Measurements from ENCODE around the gene BTBD10.

BTBD10 gene

GRCh38 chr11:13364388-13364787, 98.6 kb downstream of the BTBD10 start:
- no peak overlapping the region for H3K4me3 ChIP-seq (ENCODE audit: low read depth in 1 of 5, low read length in 5 of 5)
- peaks cover 0 to 3% (median 0%) of the 10 kb centered on the region in 5 donors for H3K4me1 ChIP-seq (ENCODE audit: control insufficient read depth in 5 of 5, insufficient read depth in 5 of 5, low read length in 5 of 5)
- H3K9ac ChIP-seq (ENCODE audit: low read length in 5 of 5) = no peak overlapping the region
- H3K36me3 ChIP-seq (ENCODE audit: control insufficient read depth in 5 of 5, insufficient read depth in 5 of 5, low read length in 5 of 5) = peaks cover 53 to 93% (median 87%) of the 10 kb centered on the region in 5 donors
- H3K27ac ChIP-seq (ENCODE audit: low read depth, low read length) = no peak overlapping the region
- no peaks in the 10 kb centered on the region for H3K27me3 ChIP-seq (ENCODE audit: control insufficient read depth in 5 of 5, insufficient read depth in 4 of 5, low read length in 5 of 5)
- no peaks in the 10 kb centered on the region for H3K9me3 ChIP-seq (ENCODE audit: control insufficient read depth in 5 of 5, low read length in 5 of 5)

GRCh38 chr11:13362596-13363109, 100.4 kb downstream of the BTBD10 start:
- no peaks in the 10 kb centered on the region for H3K27me3 ChIP-seq (ENCODE audit: control insufficient read depth in 5 of 5, insufficient read depth in 4 of 5, low read length in 5 of 5)

DNA sequence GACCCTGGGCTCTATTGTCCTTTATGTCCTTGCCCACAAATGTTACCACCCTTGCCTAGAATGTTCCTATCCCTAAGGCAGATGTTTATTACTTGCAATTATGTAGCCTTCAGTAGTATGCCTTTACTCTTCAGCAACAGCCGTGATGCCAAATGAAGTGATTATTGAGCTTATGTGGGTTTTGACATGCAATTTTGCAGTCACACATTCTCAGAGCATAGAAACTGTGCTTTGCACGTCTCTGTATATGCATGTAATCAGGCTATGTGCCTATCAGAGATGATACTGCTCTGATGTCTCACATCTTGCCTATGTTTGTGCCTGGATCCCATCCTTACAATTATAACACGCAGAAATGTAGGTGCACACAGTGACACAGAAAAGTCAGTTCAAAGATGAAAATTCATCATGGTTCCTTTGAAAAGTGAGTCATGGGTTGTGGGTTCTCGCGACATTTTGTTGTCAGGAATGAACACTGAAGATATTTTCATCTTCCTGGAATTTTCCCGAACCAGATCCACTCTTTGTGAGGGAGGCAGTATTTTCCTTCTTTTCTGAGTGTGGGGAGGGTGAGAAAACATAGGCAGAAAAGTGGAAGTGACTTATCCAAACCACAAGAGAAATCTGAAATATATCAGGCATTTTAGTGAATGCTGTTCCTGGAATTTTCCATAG, 104.3 kb downstream of the BTBD10 start:
- Histone ChIP-seq H3K9me3 (ENCODE audit: control insufficient read depth in 5 of 5, low read length in 5 of 5) (no peaks in the 10 kb centered on the region), H3K27ac (ENCODE audit: low read depth, low read length) (no peak overlapping the region), H3K27me3 (ENCODE audit: control insufficient read depth in 5 of 5, insufficient read depth in 4 of 5, low read length in 5 of 5) (no peaks in the 10 kb centered on the region), H3K36me3 (ENCODE audit: control insufficient read depth in 5 of 5, insufficient read depth in 5 of 5, low read length in 5 of 5) (peaks cover 50 to 87% (median 80%) of the 10 kb centered on the region in 5 donors), H3K4me1 (ENCODE audit: control insufficient read depth in 5 of 5, insufficient read depth in 5 of 5, low read length in 5 of 5) (peaks cover 0 to 3% (median 0%) of the 10 kb centered on the region in 5 donors), H3K9ac (ENCODE audit: low read length in 5 of 5) (no peak overlapping the region), H3K4me3 (ENCODE audit: low read depth in 1 of 5, low read length in 5 of 5) (no peak overlapping the region)

More at GRCh38 chr11:13362596-13363109, 100.4 kb downstream of the BTBD10 start:
- Histone ChIP-seq H3K4me3 (ENCODE audit: low read depth in 1 of 5, low read length in 5 of 5) (no peak overlapping the region), H3K36me3 (ENCODE audit: control insufficient read depth in 5 of 5, insufficient read depth in 5 of 5, low read length in 5 of 5) (peaks cover 63 to 92% (median 84%) of the 10 kb centered on the region in 5 donors), H3K9me3 (ENCODE audit: control insufficient read depth in 5 of 5, low read length in 5 of 5) (no peaks in the 10 kb centered on the region), H3K27ac (ENCODE audit: low read depth, low read length) (no peak overlapping the region), H3K9ac (ENCODE audit: low read length in 5 of 5) (no peak overlapping the region), H3K4me1 (ENCODE audit: control insufficient read depth in 5 of 5, insufficient read depth in 5 of 5, low read length in 5 of 5) (peaks cover 0 to 3% (median 0%) of the 10 kb centered on the region in 5 donors)

DNA sequence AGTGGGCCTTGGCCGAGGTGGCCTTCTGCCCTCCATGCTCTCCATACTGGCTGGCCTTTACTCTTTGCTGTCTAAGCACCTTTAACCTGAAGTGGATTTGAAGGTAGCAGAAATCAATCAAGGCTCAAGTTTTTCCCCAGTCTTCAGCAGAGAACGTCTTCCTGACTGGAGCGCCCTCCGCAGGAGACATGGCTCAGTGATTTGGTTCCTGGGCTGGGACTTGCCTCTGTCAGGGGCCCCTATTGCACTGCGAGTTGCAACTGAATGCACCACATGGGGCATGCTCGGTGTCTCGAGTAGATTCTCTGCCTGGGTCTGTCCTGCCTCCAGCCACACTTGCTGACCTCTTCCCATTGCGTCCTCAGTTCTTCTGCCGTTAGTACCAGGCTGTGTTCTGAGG, 105.8 kb downstream of the BTBD10 start:
- Histone ChIP-seq H3K4me3 (ENCODE audit: low read depth in 1 of 5, low read length in 5 of 5) (no peak overlapping the region), H3K27ac (ENCODE audit: low read depth, low read length) (no peak overlapping the region), H3K36me3 (ENCODE audit: control insufficient read depth in 5 of 5, insufficient read depth in 5 of 5, low read length in 5 of 5) (peaks cover 48 to 85% (median 74%) of the 10 kb centered on the region in 5 donors), H3K9me3 (ENCODE audit: control insufficient read depth in 5 of 5, low read length in 5 of 5) (no peaks in the 10 kb centered on the region), H3K27me3 (ENCODE audit: control insufficient read depth in 5 of 5, insufficient read depth in 4 of 5, low read length in 5 of 5) (no peaks in the 10 kb centered on the region), H3K9ac (ENCODE audit: low read length in 5 of 5) (no peak overlapping the region), H3K4me1 (ENCODE audit: control insufficient read depth in 5 of 5, insufficient read depth in 5 of 5, low read length in 5 of 5) (peaks cover 0 to 3% (median 0%) of the 10 kb centered on the region in 5 donors)

- Histone ChIP-seq H3K9ac (ENCODE audit: low read length in 5 of 5) (no peak overlapping the region), H3K9me3 (ENCODE audit: control insufficient read depth in 5 of 5, low read length in 5 of 5) (no peaks in the 10 kb centered on the region), H3K4me3 (ENCODE audit: low read depth in 1 of 5, low read length in 5 of 5) (no peak overlapping the region), H3K27me3 (ENCODE audit: control insufficient read depth in 5 of 5, insufficient read depth in 4 of 5, low read length in 5 of 5) (no peaks in the 10 kb centered on the region), H3K36me3 (ENCODE audit: control insufficient read depth in 5 of 5, insufficient read depth in 5 of 5, low read length in 5 of 5) (peaks cover 35 to 73% (median 63%) of the 10 kb centered on the region in 5 donors), H3K4me1 (ENCODE audit: control insufficient read depth in 5 of 5, insufficient read depth in 5 of 5, low read length in 5 of 5) (peaks cover 0 to 3% (median 0%) of the 10 kb centered on the region in 5 donors), H3K27ac (ENCODE audit: low read depth, low read length) (no peak overlapping the region)
These were observed 107.8 kb downstream of the BTBD10 start for GRCh38 chr11:13355191-13355590.

DNA sequence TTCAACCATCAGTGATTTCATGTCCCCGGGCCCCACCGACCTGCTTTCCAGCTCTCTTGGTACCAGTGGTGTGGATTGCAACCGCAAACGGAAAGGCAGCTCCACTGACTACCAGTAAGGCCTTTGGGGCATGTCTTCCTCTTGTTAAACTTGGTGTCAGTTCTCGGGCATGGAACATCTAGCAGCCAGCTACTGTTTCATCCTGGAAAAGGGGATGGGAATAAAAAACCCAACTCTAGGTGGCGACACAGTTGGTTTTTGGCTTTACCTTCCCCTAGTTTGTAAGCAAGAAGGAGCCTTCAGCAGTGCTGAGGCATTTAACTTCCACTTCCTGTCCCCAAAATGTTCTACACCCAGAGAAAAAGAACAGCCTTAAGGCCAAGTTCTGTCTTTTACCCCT, 108.7 kb downstream of the BTBD10 start:
- Histone ChIP-seq H3K4me3 (ENCODE audit: low read depth in 1 of 5, low read length in 5 of 5) (no peak overlapping the region), H3K9me3 (ENCODE audit: control insufficient read depth in 5 of 5, low read length in 5 of 5) (no peaks in the 10 kb centered on the region), H3K9ac (ENCODE audit: low read length in 5 of 5) (no peak overlapping the region), H3K36me3 (ENCODE audit: control insufficient read depth in 5 of 5, insufficient read depth in 5 of 5, low read length in 5 of 5) (peaks cover 26 to 75% (median 58%) of the 10 kb centered on the region in 5 donors), H3K27me3 (ENCODE audit: control insufficient read depth in 5 of 5, insufficient read depth in 4 of 5, low read length in 5 of 5) (no peaks in the 10 kb centered on the region), H3K27ac (ENCODE audit: low read depth, low read length) (no peak overlapping the region), H3K4me1 (ENCODE audit: control insufficient read depth in 5 of 5, insufficient read depth in 5 of 5, low read length in 5 of 5) (peaks cover 0 to under 1% (median 0%) of the 10 kb centered on the region in 5 donors)

GRCh38 chr11:13352711-13353110, 110.3 kb downstream of the BTBD10 start:
- Histone ChIP-seq H3K9ac (ENCODE audit: low read length in 5 of 5) (no peak overlapping the region), H3K27ac (ENCODE audit: low read depth, low read length) (no peak overlapping the region), H3K9me3 (ENCODE audit: control insufficient read depth in 5 of 5, low read length in 5 of 5) (no peaks in the 10 kb centered on the region), H3K27me3 (ENCODE audit: control insufficient read depth in 5 of 5, insufficient read depth in 4 of 5, low read length in 5 of 5) (no peaks in the 10 kb centered on the region), H3K4me1 (ENCODE audit: control insufficient read depth in 5 of 5, insufficient read depth in 5 of 5, low read length in 5 of 5) (peaks cover 0 to 15% (median 5%) of the 10 kb centered on the region in 5 donors), H3K36me3 (ENCODE audit: control insufficient read depth in 5 of 5, insufficient read depth in 5 of 5, low read length in 5 of 5) (peaks cover 13 to 62% (median 45%) of the 10 kb centered on the region in 5 donors), H3K4me3 (ENCODE audit: low read depth in 1 of 5, low read length in 5 of 5) (no peak overlapping the region)

GRCh38 chr11:13349581-13349980, 113.4 kb downstream of the BTBD10 start:
- no peaks in the 10 kb centered on the region for H3K27me3 ChIP-seq (ENCODE audit: control insufficient read depth in 5 of 5, insufficient read depth in 4 of 5, low read length in 5 of 5)
- no peak overlapping the region for H3K4me3 ChIP-seq (ENCODE audit: low read depth in 1 of 5, low read length in 5 of 5)
- H3K9ac ChIP-seq (ENCODE audit: low read length in 5 of 5) = no peak overlapping the region
- H3K4me1 ChIP-seq (ENCODE audit: control insufficient read depth in 5 of 5, insufficient read depth in 5 of 5, low read length in 5 of 5) = peaks cover 0 to 16% (median 5%) of the 10 kb centered on the region in 5 donors
- no peaks in the 10 kb centered on the region for H3K9me3 ChIP-seq (ENCODE audit: control insufficient read depth in 5 of 5, low read length in 5 of 5)
- H3K36me3 ChIP-seq (ENCODE audit: control insufficient read depth in 5 of 5, insufficient read depth in 5 of 5, low read length in 5 of 5) = peaks cover 6 to 36% (median 20%) of the 10 kb centered on the region in 5 donors
- no peak overlapping the region for H3K27ac ChIP-seq (ENCODE audit: low read depth, low read length)

- no peak overlapping the region for H3K27ac ChIP-seq (ENCODE audit: low read depth, low read length)
These were observed 114.0 kb downstream of the BTBD10 start for GRCh38 chr11:13349046-13349445.

DNA sequence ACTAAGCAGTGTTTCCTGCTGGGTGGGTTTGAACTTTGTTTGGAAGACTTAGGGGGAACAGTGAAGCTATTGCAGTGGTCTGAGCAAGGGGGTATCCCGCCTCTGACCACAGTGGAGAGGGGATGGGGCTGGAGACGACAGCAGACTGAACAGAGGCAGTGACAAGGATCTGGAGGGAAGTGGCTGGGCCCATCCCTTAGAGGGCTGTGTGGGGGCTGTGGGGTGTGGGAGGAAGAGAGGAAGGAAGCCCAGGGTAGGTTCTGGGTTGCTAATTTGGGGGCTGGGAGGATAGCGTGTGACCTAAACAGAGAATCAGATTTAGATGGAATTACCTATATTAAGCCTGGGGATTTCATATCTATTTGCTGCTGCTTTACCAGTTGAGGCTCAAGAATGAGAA, 114.7 kb downstream of the BTBD10 start:
- Histone ChIP-seq H3K27ac (ENCODE audit: low read depth, low read length) (no peak overlapping the region), H3K4me1 (ENCODE audit: control insufficient read depth in 5 of 5, insufficient read depth in 5 of 5, low read length in 5 of 5) (peaks cover 0 to 19% (median 13%) of the 10 kb centered on the region in 5 donors), H3K27me3 (ENCODE audit: control insufficient read depth in 5 of 5, insufficient read depth in 4 of 5, low read length in 5 of 5) (no peaks in the 10 kb centered on the region), H3K4me3 (ENCODE audit: low read depth in 1 of 5, low read length in 5 of 5) (no peak overlapping the region), H3K9ac (ENCODE audit: low read length in 5 of 5) (peak overlapping the region in 1 of 5 donors; percentile 47), H3K36me3 (ENCODE audit: control insufficient read depth in 5 of 5, insufficient read depth in 5 of 5, low read length in 5 of 5) (peaks cover 3 to 33% (median 15%) of the 10 kb centered on the region in 5 donors), H3K9me3 (ENCODE audit: control insufficient read depth in 5 of 5, low read length in 5 of 5) (no peaks in the 10 kb centered on the region)

More at GRCh38 chr11:13349046-13349445, 114.0 kb downstream of the BTBD10 start:
- Histone ChIP-seq H3K4me1 (ENCODE audit: control insufficient read depth in 5 of 5, insufficient read depth in 5 of 5, low read length in 5 of 5) (peaks cover 0 to 16% (median 9%) of the 10 kb centered on the region in 5 donors), H3K9me3 (ENCODE audit: control insufficient read depth in 5 of 5, low read length in 5 of 5) (no peaks in the 10 kb centered on the region), H3K9ac (ENCODE audit: low read length in 5 of 5) (no peak overlapping the region), H3K36me3 (ENCODE audit: control insufficient read depth in 5 of 5, insufficient read depth in 5 of 5, low read length in 5 of 5) (peaks cover 3 to 32% (median 15%) of the 10 kb centered on the region in 5 donors), H3K27me3 (ENCODE audit: control insufficient read depth in 5 of 5, insufficient read depth in 4 of 5, low read length in 5 of 5) (no peaks in the 10 kb centered on the region), H3K4me3 (ENCODE audit: low read depth in 1 of 5, low read length in 5 of 5) (no peak overlapping the region)
